Hepatocyte (in vitro differentiated cells): Measurements from ENCODE around the gene CRB3.

Experiments used
- EZH2phosphoT487 ChIP-seq: fragments of 200-600 bp; sonication (generic); IDR thresholded peaks from one replicate; pipeline ENCODE4 v1.6.1; 2018; ENCODE audit warnings: antibody characterized with exemption, mild to moderate bottlenecking, low read depth, moderate library complexity; ENCODE audit not compliant: unreplicated experiment, severe bottlenecking
- TF ChIP-seq, protein P1 (sequence below): fragments of 200-600 bp; sonication (generic); IDR thresholded peaks from 2 replicates; pipeline ENCODE4 v1.5.1; 2016; ENCODE audit warnings: antibody characterized with exemption, mild to moderate bottlenecking; ENCODE audit not compliant: poor library complexity

DNA sequence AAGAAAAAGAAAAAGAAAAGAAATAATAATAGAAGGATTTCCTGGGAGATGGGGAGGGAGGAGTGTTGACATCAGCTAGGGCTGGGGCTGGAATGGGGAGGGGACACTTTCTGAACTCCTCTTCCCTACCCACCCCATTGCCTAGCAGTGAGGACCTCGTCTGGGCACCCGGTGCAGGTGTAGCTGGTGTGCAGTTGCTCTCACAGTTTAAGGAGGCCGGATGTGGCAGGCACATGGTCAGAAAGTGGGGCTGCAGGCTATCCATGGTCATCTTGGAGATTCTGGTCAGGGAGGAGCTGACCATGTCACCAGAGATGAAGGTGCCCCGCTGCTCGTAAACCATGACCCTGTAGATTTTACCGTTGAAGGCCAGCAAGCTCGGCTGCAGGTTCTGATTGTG, 46.5 kb downstream of the CRB3 start:
- TF ChIP-seq, protein P1, sequence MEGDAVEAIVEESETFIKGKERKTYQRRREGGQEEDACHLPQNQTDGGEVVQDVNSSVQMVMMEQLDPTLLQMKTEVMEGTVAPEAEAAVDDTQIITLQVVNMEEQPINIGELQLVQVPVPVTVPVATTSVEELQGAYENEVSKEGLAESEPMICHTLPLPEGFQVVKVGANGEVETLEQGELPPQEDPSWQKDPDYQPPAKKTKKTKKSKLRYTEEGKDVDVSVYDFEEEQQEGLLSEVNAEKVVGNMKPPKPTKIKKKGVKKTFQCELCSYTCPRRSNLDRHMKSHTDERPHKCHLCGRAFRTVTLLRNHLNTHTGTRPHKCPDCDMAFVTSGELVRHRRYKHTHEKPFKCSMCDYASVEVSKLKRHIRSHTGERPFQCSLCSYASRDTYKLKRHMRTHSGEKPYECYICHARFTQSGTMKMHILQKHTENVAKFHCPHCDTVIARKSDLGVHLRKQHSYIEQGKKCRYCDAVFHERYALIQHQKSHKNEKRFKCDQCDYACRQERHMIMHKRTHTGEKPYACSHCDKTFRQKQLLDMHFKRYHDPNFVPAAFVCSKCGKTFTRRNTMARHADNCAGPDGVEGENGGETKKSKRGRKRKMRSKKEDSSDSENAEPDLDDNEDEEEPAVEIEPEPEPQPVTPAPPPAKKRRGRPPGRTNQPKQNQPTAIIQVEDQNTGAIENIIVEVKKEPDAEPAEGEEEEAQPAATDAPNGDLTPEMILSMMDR = no peak
- no peak for TF ChIP-seq EZH2phosphoT487
